NT2/D1 (cell line): Measurements from ENCODE around the gene CD300E.

Experiments
- YY1 ChIP-seq: IDR thresholded peaks from 2 replicates; pipeline ENCODE4 v1.6.1; 2011; ENCODE audit not compliant: insufficient read length, insufficient read depth
- ZNF274 ChIP-seq: IDR thresholded peaks from 2 replicates; pipeline ENCODE4 v1.6.1; 2011; ENCODE audit warnings: mild to moderate bottlenecking, low read depth, low read length

DNA sequence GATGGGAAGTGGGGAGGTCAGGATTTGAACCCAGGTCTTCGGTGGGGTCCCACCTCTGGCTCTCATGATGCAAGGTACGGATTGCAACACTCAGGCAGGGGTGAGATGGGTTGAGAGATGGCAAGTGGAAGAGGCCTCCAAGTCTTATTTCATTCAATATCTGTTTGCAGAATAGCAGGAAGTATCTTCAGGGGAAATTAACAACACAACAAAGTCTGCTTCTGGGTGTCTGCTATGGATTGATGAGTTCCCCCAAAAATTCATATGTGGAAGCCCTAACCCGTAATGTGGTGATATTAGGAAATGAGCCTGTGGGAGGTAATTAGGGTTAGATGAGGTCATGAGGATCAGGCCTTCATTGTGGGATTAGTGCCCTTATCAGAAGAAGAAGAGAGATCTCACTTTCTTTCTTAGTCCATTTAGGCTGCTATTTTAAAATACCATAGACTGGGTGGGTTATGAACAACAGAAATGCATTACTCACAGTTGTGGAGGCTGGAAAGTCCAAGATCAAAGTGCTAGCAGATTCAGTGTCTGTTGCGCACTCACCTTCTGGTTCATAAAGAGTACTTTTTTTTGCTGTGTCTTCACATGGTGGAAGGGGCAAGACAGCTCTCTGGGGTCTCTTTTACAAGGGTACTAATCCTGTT, 51.8 kb downstream of the CD300E start:
- no peak for TF ChIP-seq ZNF274
- TF ChIP-seq YY1 = no peak
